CD4-positive, alpha-beta T cell treated with Interleukin-12 subunit alpha and Interleukin-12 subunit beta, for 1 hour (primary cell): ENCODE measurements around the gene SERPINB1.

Experiments
- DNase-seq: peaks from one replicate; pipeline ENCODE4 v3.0.0-alpha.2; 2020

SERPINB1 gene

DNA sequence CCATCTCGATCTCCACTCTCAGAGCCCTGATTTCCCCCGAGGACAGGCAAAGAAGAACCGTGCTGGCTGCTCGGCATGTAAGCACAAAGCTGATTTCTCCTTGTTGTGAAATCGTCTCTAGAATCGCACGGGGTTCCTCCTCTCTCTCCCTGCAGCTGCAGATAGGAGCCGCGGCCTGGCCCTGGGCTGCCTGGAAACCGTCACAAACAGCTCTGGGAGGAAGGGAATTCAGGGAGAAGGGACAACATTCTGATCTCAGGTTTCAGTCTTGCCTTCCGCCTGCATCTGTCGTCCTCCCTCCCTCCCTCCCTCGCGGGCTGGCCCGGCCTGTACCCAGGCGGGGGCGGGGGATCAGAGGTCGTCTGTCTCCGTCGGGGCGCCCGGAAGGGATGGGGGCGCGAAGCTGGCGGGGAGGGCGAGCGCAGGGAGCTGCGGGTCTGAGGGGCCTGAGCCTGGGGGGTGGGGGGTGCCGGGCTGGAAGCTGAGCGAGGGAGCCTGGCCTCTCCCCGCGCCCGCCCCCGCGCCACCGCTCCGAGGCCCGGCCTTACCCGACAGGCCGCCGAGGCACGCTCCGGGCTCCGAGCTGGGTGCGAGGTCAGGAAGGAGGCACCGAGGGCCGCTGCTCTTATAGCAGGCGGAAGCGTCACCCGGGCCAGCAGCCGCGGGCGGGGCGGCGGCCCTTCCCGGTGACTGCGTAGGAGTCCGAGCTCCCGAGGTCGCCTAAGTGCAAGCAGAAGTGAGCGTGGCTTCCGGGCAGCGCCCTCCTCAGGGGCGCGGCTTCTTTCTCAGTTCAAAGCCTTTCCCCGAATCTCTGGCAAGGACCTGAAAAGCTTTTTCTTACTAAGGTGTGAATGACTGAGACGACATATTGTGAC lies at the start of gene SERPINB1:
TSS of gene SERPINB1 (minus strand) at position 600 of the 875 bp plus-strand sequence. CDS start 1,277 bp downstream, outside the sequence.
- DNase-seq, result peak; percentile 86

DNA sequence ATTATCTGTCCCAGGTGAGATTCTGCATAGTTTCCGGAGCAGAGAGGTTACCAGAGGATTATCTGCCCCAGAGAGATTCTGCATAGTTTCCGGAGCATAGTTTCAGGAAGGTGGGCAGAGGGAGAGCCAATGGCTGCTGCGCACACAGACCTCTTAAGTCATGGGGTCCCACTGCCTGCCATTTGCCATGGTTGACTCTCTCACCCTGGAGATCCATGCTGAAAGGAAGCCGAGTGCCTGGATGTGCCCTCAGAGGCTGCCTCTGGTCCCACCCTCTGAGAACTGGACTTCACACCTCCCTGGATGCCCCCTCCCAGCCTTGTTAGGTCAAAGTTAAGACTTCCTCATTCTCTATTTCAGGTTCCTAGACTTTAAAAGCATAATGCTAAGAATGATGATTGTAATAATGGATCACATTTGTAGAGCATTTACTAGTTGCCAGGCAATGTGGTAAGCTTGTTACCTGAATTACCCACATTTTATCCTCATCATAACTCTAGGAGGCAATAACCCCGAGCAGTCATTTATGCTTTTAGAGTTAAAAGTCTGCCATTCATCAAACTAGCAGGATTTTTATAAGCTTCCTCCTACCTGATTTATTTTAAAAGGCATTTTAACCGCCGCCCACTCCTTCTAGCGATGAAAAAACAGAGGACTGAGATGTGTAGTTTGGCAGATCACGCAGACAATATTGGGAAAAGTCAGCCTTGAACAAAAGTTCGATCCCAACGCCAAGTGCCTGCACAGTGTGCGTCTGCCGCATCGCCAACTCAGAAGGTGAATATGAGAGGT lies 49.5 kb upstream of the SERPINB1 start:
- no peak for DNase-seq

GRCh38 chr6:2885967-2886735 lies 44.5 kb upstream of the SERPINB1 start:
- DNase-seq, result no peak

DNA sequence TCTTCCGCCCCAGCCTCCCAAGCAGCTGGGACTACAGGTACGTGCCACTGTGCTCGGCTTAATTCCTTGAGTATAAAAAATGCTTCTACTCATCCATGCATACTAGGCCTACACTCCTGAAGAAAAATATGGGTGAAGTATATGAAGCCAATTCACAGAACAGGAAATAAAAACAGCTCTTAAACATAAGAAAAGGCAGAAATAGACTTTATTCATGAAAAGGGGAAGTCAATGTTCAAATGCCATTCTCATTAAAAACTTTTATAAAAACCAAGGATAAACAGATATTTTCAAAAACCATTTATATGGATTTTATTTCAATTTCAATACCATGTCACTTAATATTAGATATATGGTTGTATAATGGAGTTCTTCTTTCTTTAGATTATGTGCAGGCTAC lies 43.1 kb upstream of the SERPINB1 start:
- no peak for DNase-seq

DNA sequence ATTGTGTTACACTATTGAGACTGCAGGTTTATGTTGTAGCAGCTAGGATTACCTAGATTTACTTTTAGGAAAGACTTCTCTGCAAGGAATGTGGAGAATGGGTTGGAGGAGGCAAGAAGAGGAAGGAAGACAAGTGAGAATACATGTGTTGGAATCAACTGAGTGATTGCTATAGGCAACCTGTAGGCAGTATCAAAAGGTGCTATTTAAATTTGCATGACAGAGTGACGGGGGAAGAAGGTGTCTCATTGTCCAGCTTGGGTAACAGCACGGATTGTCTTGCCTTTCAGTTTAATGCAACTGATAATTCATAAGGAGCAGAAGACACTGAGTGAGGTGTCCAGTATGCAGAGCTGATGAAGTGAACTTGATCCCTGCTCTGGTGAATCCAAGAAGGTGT lies 42.0 kb upstream of the SERPINB1 start:
- DNase-seq, result no peak

DNA sequence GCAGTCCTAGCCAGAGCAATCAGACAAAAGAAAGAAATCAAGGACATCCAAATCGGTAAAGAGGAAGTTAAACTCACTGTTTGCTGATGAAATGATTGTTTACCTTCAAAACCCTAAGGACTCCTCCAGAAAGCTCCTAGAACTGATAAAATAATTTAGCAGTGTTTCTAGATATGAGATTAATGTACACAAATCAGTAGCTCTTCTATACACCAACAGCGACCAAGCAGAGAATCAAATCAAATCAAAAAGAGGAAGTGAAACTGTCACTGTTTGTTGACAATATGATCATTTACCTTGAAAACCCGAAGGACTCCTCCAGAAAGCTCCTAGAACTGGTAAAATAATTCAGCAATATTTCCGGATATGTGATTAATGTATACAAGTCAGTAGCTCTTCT lies 39.8 kb upstream of the SERPINB1 start:
- DNase-seq, result no peak

DNA sequence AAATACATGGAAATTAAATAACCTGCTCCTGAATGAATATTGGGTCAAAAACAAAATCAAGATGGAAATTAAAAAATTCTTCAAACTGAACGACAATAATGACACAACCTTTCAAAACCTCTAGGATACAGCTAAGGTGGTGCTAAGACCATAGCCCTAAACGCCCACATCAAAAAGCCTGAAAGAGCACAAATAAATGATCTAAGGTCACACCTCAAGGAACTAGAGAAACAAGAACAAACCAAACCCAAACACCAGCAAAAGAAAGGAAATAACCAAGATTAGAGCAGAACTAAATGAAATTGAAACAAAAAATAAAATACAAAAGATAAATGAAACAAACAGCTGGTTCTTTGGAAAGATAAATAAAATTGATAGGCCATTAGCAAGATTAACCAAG lies 38.5 kb upstream of the SERPINB1 start:
- DNase-seq, result peak; percentile 73

- DNase-seq, result peak; percentile 50
Observed at GRCh38 chr6:2877960-2878359, 36.3 kb upstream of the SERPINB1 start.

DNA sequence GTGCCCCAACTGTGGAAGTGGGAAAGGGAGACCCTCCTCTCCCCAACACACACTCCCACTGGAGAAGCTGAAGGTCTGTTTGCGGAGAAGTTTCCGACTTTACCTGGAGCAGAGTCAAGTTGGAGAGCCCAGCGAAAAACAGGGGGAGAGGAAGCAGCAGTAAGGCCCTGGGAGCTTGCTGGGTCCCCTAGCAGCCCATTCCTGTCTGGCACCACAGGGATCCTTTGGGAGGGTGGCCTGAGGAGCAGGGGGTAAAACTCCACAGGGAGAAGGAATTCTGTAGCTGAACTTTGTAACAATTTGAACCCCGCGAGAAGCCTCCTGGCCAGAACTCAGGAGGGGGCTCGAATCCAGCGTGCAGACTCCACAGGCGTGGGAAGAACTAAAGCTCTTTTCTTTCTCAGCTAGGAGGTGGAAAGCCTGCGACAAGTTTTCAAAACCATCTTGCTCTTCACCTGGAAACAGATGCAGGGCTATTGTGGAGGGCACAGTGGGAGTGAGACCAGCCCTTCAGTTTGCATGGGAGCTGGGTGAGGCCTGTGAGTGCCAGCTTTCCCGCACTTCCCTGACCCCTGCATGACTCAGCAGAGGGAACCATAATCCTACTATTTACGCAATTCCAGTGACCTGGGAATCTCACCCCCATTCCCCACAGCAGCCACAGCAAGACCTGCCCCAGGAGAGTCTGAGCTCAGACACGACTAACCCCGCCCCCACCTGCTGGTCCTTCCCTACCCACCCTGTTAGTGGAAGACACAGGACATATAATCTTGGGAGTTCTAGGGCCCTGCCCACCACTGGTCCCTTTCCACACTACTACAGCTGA lies 35.6 kb upstream of the SERPINB1 start:
- DNase-seq, result no peak

DNA sequence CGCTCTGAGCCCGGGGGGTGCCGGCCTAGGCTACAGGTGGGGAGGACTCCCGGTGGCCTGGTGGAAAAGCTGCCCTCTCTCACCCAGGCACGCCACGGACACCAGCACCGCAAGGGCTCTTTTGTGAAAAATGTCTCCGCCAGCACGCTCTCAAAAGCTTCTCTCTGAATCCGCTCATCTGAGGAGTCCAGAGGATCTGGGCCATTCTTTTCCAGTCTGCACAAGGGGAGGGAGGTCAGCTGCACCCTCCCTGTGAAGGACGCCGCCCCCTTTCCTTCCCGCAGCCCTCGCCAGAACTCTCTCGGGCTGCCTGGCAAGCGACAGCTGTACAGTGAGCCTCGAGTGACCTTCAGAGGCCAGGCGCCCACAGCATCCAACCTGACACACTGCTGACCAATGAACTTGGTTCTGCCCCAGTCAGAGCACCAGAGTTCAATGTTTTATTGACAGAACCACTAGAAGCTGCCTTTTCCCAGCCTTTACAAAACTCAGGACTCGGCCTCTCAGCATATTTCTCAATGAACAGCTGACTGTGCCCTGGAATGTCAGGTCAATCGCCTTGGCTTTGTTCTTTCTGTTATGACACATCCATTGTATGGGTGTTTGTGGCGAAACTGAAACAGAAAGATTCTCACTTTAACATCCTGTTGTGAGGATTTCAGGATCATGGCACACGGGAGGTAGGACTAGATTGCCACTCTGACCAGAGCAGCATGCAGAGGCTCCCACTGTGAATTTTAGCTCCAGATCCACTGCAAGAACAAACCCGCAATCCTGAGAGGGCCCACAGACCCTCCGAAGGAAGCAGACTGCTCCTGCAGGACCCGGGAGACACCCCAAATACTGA lies 34.8 kb upstream of the SERPINB1 start:
- DNase-seq, result no peak

- DNase-seq, result peak; percentile 57
Observed at GRCh38 chr6:2875359-2876191, 33.9 kb upstream of the SERPINB1 start.

- no peak for DNase-seq
Observed at GRCh38 chr6:2873643-2874042, 32.0 kb upstream of the SERPINB1 start.

GRCh38 chr6:2872423-2873358 lies 31.0 kb upstream of the SERPINB1 start:
- DNase-seq, result no peak

- DNase-seq, result no peak
Observed at GRCh38 chr6:2871953-2872352, 30.3 kb upstream of the SERPINB1 start.

DNA sequence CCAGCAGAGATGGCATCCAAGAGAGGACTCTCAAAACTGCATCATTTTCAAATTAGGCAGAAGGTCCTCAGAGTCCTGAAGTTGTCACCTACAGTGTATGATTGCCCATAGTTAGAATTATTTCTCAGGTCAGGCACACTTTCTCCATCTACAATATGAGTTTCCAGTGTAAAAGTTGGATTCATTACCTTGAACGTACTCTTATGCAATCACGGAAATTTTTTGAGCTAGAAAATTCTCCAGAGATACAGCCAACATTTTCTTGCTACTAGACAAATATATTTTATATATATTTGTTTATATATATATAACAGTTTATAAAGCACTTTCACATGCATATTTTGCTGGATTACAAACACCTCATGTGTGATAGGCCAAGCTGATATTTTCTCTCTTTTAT lies 29.4 kb upstream of the SERPINB1 start:
- no peak for DNase-seq

DNA sequence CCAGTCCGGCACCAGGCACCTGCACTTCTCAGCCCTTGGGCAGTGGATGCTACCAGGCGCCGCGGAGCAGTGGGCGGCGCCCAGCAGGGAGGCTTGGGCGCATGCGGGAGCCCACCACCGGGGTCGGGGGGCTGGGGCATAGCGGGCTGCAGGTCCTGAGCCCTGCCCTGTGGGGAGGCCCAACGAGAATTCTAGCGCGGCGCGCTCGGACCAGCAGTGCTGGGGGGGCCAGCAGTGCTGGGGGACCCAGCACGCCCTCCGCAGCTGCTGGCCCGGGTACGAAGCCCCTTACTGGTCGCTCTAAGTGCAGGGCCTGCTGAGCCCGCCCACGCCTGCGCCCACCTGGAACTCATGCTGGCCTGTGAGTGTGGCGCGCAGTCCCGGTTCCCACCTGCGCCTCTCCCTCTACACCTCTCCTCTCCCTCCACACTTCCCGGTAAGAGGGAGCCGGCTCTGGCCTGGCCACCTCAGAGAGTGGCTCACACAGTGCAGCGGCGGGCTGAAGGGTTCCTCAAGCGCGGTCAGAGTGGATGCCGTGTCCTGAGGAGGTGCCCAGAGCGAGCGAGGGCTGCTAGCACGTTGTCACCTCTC lies 28.5 kb upstream of the SERPINB1 start:
- DNase-seq, result no peak

- no peak for DNase-seq
Observed at GRCh38 chr6:2868637-2869036, 27.0 kb upstream of the SERPINB1 start.

DNA sequence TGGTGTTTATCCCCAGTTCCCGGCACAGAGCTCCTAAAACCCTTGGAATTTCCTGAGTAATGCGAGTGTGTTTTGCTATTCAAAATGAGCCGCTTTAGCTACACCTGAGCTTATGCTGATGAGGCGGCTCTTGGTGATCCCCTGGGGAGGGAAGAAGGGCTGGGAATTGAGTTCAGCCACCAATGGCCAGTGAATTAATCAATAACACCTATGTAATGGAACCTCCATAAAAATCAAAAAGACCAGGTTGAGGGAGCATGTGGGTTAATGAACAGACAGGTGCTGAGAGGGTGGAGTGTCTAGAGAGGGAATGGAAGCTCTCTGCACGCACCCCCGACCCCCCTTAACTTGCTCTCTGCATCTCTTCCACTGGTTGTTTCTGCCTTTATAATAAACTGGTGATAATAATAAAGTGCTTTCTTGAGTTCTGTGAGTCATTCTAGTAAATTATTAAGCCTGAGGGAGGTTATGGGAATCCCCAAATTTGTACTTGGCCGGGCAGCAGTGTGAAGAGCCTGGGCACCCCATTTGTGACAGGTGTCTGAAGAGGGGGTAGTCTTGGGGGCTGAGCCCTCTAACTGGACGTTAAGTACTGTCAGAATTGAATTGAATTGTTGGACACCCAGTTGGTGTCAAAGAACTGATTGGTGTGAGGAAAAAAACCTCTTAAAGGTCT lies 24.6 kb upstream of the SERPINB1 start:
- DNase-seq, result no peak
